ENCODE measurements around the gene TAS2R1.
"Not testable (repeated sequence)": the region's sequence is repeated elsewhere in the genome, so short reads cannot be mapped to it uniquely, and the experiment has no call there.

Gene TAS2R1

DNA sequence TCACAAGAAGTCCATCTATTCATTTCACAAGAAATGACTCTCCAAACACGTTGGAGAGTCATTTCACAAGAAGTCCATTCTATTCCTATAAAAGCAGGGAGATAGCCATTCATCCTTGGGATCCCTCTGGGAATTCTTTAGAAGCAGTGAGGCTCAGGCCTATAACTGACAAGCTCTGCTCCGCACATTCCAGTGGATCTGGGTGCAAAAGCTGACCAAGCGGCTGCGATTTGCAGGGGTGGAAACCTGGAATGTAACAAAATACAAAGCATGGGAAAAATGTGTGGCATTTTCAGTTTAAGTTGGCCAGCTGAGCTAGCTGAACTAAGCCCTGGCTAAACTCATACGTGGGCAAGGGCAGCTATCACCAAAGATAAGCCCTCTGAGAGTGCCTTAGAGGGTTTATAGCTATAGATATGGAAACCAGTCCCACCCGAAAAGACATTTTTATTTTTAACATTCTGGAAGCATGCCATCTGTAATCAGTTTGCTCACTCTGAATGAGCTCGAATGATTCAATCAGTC is 8.7 kb downstream of the TAS2R1 start:
- no peak for DNase-seq

DNA sequence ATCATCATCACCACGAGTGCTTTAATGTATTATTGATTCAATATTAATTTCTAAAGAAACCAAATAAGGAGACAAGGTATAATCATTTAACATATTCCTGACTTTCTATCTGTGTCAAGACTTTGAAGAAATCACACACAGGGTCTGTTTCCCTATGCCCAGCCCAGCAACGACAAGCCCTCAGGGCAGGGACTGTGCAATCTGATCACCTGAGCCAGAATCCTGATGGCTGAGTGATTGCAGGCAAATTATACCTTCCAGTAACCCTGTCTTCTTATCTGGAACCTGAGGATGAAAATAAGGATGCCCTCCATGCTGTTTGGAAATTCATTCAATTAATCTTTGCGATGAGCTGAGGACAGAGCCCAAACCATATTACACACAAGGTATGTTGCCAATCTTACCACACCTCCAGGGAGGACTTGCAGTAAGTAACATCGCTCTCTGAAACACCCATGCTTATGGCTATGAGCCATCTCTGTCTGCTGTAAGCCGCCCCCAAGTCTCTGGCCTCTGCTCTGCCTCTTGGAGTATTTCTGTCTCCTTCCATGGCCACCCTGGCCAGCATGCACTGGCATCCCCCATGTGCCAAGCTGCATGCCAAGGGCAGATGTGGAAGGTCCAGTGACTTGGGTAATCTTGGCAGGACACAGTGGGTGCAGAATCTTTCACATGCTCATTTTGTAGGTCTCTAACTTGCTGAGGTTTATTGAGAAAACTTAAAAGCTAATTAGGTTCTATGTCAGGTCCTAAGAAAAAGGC is 10.6 kb downstream of the TAS2R1 start:
- DNase-seq: no peak

DNA sequence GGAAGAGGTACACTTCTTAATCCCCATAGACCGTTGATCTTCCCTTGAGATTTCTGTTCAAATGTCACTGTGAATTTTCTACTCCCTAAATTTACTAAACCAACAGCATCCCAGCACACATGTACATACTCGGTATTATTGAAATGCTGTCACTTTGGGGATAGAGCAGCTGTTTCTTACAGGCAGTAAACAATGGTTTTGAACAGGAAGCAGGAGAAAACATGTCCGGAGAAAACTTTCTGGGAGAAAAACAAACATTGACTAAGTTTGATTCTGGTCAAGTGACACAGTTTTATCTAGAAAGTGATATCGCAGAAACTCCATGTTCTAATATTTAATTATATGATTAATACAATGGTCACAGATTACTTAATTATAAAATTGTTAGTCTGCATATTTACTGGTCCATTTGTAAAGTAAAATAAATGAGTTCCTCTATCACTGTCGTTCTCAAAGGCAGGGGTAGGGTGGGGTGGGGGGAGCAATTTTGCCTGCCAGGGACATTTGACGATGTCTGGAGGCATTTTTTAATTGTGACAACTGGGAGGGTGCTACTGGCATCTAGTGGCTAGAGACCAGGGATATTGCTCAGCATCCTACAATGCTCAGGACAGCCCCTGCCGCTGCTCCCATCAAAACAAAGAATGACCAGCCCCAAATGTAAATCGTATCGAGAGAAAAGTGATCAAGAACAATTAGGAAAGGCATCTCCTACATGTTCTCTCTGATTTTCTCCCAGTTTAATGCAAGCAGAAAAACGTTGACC is 12.2 kb downstream of the TAS2R1 start:
- no peak for DNase-seq

DNA sequence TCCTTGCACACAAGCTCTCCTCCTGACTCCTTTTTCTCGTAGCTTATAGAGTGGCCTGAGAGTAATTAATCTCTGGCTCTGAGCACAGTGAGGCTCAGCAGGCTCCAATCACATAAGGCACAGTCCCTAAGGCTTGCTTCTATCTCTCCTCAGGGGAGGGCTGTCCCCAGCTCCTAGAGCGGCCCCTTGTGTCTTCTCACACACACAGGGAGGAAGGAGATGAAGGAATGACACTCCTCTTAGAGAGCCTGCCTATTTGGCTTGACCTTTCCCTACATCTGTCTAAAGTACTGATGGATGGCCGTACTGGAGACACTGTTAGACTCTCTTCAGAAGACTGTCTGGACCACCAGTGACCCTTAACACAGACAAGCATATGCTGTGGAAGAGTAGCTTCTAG is 12.9 kb downstream of the TAS2R1 start:
- no peak for DNase-seq

DNA sequence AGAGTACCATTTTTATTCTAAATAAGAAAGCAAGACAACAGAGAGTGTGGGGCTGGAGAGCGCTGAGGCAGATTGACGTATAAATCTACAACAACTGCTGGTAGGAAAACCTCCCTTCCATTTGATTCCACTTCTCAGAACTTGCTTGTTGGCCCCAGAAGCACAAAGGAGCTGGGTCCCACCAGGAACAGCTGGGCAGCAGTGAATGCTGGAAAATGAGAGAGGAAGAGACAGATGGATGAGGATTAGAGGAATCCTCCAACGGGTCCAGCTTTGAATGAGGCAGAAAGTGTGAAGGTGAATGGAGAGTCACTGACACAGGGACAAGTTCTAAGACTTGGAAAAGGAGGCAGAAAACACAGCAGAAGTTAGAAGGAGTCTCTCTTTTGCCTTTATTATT is 14.8 kb downstream of the TAS2R1 start:
- DNase-seq: no peak

DNA sequence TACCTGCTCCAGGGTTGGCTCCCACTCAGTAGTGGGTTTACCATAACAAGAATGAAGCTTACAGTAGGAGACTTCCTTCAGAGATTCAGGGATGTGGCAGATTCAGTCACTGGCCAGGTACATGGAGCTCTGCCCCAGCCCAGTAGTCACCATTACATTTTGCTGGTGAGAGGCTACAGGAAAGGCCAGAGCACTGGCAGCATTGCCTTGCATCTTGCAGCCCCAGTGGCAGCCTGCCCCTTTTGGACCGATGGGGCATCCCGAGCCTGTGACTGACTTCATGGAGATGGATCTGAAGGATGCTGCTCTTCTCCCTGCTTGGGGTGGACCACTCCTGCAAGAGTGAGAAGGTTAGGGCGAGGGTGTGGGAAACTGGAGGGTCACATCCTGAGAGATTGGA is 16.8 kb downstream of the TAS2R1 start:
- no peak for DNase-seq

DNA sequence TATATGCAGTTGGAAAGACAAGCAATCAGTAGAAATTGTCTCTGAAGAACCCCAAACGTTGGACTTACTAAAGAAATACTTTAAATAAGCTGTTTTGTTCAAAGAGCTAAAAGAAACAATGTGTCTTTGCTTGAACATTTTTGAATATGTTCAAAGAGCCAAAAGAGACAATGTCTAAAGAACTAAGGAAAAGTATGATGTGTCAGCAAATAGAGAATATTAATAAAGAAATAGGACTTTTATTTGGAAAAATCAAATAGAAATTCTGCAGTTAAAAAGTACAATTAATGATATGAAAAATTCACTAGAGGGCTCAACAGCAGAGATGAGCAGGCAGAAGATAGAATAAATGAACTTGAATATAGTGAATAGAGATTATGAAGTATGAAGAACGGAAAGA is 19.2 kb downstream of the TAS2R1 start:
- no peak for DNase-seq

DNA sequence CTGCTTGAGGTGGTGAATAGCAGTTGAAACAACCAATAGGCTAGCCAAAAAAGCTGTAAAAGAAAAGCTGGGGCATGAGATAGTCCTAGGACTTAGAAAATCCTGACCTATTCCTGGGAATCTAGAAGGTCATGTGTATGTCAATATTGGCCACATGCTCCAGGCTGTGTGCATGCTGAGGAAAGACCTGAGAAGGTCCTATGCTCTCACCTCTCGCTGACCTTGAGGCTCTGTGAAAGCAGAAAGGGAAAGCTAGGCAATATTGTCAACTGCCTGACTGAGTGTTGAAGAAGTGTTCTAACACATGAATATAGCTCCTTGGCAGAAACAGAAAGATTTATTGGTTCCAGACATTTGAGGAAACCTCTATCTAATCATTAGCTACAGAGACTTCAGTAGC is 19.8 kb downstream of the TAS2R1 start:
- no peak for DNase-seq

DNA sequence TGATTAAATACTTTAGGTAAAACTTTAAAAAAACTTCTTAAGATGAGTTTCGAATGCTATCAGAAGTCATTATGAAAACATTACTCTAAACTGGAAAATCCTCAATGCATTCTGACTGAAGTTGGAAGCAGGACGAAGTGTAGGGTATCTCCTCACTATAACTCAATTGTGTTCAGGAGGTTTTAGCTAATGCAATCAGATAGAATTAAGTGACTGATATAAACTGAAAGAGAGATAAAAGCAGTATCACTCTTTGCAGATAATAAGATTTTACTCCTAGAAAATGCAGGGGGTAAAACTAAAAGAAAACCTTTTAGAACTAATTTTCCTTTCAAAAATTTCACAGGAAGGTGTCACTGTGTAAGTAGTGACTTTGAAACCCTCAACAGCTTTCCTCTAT is 22.1 kb downstream of the TAS2R1 start:
- no peak for DNase-seq

DNA sequence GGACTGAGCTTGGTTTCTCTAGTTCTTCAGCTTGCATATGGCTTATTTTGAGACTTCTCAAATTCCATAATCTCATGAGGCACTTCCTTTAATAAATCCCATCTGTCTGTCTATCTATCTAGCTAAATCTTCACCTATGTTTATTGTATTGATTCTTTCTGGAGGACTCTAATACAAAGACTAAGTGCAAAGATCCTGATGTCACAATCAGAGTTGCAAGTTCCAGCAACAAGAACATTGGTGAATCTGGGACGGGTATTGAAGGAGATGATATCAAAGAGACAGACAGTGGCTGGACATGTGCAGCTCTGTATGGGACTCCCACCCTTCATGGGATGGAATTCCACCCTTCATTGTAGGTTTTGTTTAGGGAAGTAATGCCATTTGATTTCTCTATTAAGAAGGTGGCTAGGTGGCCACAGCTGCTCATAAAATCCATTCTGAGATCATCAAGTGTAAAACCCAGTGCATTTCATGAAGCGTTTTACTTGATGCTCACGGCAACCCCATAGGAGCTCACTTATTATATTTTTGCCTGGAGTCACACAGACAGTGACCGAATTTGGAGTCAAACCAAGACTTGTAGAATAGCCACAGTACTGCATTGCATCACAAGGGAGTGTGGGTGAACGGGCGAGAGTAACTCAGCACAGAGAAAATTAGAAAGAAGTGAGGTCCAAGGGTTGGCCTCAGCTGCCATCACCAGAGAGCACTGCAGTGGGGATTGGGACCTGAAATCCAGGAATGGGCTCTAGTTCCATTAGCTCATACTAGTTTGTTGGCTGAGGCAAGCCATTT is 24.9 kb downstream of the TAS2R1 start:
- DNase-seq: no peak

DNA sequence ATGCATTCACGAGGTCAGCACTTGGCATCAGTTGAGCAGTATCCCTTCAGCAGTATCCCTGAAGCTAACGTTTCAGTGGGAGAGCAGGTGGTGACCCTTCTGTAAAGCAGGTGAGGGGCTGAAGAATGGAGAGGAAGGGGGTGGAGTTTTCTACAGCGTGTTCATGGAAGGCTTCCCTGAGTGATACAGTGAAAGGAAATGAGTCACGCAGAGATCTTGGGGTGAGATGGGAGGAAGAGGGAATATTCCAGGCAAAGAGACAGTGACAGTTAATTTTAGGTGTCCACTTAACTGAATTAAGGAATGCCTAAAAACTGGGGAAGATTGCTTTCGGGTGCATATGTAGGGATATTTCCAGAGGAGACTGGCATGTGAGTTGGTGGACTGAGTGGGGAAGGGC is 25.7 kb downstream of the TAS2R1 start:
- DNase-seq: no peak

DNA sequence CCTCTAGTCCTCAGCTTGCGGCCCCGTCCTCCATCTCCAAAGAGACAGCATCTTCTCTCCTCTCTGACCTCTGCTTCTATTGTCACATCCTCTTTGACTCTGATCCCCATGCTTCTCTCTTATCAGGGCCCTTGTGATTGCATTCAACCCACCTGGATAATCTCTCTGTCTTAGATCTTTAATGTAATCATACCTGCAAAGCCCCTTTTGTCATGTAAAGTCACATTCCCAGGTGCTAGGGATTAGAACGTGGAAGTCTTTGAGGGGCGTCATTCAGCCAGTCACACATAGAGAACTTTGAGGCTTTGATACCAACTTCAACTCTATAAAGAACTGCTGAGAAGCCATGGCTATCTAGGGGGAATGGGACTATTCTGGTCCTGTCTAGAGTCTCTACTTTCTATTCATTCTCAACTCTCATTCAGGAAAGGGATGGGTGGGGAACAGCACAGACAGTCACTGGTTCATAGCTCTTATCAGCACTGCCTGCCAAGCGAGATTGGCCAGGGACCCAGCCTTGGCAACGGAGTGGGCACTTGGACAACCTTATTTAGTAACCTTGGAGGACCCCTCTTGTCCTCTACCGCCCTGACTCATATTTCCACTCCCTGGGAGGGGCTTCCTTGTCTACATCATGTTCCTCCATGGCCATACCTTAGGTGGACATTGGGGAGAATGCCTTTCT is 29.0 kb downstream of the TAS2R1 start:
- no peak for DNase-seq

DNA sequence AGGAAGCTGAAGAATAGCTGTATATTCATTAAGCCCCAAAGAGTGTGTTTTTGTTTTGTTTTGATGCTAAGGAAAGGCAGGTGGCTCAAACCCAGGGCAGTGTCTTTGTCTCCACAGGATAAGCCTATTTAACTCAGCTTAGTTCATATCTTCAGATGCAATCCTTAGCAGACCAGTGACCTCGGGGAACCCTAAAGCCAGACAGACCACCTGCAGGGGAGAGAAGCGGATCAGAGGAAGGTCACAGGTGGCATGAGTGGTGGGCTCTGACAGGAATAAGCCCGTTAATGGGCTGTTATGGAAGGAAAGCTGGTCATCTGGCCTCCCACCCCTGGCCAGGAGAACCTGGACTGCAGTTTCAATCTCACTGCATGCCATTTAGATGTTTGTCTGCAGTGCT is 30.8 kb downstream of the TAS2R1 start:
- DNase-seq: no peak

DNA sequence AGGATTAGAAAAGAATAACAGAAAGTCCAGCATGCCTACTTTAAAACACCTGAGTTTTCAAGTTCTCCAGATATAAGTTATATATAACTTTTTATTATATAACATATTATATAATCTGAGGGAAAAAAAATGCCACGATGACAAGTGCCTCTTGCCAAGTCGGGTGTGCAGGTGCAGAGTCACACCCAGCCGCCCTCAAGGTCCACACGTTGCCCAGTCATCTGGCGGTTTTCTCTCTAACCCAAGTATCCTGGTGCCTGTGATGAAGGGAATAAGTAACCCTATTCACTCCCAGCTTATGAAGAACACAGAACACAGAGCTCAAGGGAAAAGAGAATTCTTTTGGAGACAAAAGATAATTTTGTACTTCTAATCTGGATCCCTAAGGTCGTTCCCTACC is 31.8 kb downstream of the TAS2R1 start:
- DNase-seq: not testable (repeated sequence)

DNA sequence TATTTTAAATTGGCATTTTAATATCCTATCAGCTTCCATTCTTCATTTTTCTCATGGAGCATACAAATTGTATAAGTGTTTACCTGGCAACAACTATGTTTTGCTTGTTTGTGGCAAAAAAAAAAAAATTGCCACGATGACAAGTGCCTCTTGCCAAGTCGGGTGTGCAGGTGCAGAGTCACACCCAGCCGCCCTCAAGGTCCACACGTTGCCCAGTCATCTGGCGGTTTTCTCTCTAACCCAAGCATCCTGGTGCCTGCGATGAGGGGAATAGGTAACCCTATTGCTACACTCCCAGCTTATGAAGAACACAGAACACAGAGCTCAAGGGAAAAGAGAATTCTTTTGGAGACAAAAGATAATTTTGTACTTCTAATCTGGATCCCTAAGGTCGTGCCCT is 32.8 kb downstream of the TAS2R1 start:
- DNase-seq: not testable (repeated sequence)

DNA sequence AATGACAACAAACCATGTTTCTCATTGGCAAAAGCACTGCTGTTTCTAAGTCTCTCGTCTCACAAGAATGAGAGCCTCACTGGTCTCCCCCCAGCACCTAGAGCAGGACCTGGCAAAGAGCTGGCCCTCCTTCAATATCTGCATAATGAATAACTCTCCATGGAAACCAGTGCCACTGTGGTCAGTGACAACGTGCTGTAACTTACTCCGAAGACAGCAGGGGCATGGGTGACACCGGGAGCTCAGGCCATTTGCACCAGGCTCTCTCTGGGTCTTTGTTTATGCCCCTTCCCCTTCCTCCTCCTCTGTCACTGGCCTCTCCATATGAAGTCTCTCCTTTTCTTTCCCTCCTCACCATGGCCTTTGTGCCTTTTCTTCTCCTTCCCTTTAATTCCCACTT is 33.3 kb downstream of the TAS2R1 start:
- DNase-seq: no peak

DNA sequence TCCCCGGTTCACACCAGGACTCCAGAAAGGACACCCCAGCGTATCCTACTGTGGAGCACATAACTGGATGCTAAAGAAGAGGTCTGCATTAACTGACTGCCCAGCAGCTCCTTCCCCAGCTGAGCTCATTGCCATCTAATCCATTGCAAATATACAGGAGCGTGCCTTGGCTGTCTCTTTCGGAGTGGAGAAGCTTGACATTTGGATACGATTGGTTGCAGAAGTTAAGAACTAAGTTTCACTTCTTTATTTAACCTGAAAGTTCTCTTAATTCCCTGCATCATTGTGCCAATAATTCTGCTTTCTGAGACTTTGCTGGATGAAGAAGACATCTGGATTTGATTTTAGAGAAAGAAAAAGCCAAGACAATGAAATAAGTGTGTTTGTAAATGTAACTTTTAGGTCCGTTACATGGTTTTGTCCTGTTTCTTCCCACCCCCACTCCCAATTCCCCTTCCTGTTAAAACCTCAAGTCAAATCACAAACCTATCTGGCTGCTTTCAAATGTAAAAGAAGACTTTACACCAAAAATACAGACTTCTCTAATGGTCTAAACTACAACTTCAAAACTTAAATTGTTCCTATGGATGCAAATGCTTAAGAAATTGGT is 33.9 kb downstream of the TAS2R1 start:
- no peak for DNase-seq

DNA sequence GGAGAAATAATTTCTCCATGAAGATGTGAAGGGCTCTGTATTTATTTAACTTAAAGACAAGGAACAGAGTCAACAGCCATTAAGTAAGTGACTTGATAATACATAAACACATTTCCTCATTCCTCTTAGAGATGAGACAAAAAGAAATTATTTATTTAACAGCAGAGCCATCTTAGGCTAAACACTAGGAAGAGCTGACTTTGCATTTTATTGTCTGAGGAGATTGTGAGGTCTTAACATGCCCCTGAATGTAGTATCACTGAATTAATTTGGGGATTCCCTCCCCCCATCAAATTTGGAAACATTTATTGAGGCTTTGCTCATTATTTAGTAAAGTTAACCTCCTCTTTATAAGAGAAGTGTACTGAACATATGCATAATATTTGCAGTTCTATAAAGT is 35.2 kb downstream of the TAS2R1 start:
- DNase-seq: no peak

DNA sequence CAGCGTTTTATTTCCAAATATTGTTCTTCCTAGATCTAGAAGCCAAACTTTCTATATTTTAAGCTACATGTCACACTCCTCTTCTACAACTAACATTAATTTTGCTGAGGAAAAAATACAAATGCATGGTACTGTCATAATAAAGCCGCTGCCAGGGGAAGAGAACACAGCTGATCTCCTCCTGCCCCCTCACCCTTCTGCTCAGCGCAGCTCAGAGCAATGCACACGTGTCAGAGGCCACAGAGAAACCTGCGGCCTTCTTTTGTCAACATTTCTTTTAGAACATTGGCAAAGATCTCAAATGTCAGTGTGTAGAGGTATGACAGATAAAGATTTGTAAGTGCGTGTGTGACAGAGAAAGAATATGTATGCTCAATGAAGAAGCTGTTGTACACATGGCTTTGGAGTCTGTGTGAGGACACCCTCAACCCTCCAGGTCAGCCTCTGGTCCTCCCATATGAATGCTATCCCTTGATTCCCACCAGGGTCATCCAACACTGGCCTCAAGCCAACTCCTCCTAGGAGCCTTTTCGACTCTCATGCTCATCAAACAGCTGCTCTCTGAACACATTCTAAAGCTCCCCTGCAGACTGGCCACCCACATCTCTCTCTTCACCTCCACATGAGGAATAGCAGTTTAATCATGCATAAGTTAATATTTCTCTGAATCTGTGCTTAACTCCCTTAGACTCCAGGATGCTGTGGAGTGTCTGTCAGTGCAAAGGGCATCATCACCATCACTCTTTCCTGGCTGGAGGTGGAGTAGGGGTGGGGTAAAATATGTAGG is 40.9 kb downstream of the TAS2R1 start:
- DNase-seq: no peak

DNA sequence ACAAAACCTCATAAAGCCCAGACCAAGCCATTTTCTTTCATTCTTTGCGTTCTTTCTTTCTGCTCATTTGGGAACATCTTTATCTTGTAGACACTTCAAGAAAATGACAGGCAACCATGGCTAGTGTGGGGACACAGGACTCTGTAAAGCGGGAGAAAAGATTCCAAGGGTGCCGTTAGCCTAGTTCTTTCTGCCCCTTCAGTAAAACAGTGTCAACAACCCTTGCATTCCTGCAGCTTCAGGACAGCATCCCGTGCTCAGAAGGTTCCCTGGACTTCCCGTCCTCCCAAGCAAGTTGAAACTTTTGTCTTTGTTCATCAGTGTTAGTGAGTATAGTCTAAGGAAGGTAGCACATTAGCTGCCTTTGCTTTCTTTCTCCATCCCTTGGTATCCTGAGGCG is 41.9 kb downstream of the TAS2R1 start:
- no peak for DNase-seq

DNA sequence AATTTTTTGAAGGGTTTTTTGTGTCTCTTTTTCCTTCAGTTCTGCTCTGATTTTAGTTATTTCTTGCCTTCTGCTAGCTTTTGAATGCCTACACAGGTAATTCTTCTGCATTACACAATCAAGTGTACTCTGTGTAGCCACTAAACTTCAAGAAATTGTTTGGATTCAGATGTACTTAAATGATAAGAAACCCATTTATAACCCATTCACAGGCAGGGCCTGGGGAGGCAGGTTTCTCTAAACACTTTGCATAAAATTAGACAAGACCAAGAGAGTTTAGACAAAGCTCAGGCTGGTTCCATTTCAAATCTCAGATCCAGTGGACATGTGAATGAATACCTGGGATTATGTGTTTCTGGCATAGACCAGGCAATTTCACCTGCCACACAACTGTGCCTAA is 43.0 kb downstream of the TAS2R1 start:
- no peak for DNase-seq

DNA sequence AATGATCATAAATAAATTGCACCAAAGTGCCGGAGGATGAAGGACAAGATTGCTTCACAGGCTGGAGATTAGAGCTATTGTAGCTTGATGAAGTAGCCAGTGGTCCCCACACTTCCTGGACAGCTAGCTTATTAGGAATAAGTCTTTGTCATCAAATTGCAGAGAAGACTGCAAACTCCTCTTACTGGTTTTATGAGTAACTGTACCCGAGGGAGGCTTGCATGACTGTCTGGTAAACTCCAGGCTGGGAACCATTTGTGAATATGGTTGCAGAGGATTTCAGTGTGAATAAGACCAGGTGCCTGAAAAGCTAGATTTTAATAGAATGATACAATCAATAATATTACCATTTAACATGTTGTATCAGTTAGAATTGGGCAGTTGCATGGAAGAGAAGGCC is 47.7 kb downstream of the TAS2R1 start:
- no peak for DNase-seq
